GM19238 (cell line): ENCODE measurements around the gene RSU1.

Experiments used
- DNase-seq: peaks from one replicate; pipeline ENCODE4 v3.0.0; 2011; ENCODE audit warnings: low spot score; ENCODE audit not compliant: insufficient read length

Gene RSU1

GRCh38 chr10:16742165-16742960, 74.9 kb downstream of the RSU1 start:
- no peak for DNase-seq

GRCh38 chr10:16741540-16741939, 75.7 kb downstream of the RSU1 start:
- DNase-seq, result no peak

DNA sequence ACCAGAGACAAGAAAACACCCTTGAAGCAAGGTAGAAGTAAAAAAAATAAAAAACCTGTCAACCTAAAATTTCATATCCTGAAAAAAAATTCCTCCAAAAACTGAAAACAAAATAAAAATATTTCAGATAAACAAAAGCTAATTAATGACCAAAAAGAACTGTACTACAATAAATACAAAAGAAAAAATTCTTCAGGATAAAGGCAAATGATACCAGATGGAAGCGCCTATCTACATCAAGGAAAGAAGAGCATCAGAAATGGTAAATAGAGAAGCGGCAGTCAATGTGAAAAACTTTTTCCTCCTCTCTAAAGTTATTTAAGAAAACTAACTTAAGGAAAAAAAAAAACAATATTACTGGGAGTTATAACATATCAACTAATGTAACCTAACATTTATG, 79.8 kb downstream of the RSU1 start:
- DNase-seq, result no peak

GRCh38 chr10:16735671-16736070, 81.6 kb downstream of the RSU1 start:
- no peak for DNase-seq

DNA sequence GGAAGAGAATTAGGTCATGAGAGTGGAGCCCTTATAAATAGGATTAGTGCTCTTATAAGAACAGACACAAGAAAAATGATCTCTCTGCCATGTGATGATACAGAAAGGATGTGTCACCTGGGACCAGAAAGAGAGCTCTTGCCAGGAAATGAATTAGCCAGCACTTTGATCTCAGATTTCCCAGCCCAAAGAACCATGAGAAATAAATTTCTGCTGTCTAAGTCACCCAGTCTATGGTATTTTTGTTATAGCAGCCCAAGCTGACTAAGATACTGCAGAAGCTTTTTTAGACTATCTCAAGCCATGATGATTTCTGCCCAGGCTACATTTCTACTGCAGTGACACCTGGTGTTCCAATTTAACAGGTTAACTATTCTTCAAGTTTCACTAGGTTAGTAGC, 84.8 kb downstream of the RSU1 start:
- no peak for DNase-seq

- DNase-seq, result no peak
These were observed 89.0 kb downstream of the RSU1 start for GRCh38 chr10:16728266-16728665.

DNA sequence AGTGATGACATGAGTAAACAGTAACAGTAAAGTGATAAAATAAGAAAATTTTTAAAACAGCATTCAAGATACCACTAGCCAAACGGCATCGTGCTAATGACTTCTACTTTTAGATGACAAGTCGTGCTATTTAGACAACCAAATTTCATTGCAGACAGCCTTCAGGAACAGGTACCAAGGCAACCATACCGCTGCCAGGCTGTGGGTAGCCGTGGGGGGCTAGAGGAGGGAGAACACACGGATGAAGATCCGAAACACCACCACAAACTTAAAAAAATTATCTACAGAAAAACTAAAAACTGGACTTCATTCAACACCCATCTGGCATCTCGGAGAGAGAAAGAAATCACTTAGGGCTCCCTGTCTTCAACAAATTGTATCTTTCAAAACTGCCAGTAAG, 89.6 kb downstream of the RSU1 start:
- no peak for DNase-seq

DNA sequence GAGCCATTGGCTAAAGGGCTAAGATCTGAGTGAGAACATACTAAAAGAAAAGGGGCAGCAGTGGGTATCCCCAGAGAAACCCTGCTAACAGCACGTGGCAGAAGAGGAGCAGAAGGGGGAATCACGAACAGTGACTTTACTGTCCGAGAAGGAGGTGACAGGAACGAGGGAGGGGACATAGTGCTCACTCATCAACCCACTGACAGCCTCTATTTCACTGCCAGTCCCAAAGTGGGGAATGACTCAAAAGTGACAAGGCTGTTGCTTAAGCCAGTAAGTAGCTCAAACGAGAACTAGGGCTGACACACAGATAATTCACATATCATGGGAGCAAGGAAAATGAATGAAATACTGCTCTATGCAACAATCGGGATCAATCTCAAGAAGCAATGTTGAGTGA, 92.7 kb downstream of the RSU1 start:
- no peak for DNase-seq

DNA sequence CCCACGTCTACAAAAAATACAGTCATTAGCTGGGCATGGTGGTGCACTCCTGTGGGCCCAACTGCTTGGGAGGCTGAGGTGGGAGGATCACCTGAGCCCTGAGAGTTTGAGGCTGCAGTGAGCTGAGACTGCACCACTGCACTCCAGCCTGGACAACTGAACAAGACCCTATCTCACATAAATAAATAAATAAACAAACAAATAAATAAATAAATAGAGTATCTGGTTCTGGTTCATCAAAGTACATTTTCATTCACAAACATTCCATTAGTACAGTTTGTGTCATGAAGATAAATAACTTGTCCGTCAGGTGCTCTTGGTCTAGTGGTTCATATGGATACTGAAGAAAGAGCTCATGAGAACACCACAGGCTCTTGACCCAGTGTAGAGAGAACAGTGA, 96.4 kb downstream of the RSU1 start:
- DNase-seq, result no peak

DNA sequence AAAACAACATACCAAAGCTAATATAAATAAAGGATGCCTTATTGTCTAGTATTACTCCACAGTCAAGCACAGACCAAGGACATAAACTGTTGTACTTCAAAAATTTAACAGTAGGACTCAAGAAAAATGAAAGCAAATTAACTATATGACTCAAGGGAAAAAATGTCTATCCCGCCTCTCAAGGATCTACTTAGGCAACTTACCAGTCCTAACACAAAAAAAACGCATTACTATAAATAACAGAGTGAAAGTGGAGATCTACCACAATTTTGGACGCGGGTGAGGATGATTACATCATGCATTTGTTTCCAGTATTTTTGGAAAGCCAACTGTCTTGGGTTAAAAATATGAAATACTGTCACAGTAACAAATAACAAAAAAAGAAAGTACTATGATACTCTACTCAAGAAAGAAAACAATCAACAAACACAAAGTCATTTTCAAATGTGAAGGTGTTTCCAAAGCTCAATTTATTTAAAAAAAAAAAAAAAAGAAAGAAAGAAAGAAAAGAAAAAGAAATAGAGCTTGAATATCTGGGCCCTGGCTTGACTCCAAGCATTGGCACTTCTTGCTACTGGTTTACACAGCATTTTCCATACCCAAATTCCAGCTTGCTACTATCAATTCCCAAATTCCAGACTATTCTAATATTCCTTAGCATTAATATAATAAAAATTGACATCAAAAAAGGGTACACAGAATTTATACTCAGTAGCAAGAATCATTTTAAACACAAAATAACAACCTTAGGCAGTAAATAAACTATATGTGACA, 99.4 kb downstream of the RSU1 start:
- DNase-seq, result no peak

- DNase-seq, result no peak
These were observed 101.2 kb downstream of the RSU1 start for GRCh38 chr10:16716051-16716450.

GRCh38 chr10:16713290-16713689, 103.9 kb downstream of the RSU1 start:
- DNase-seq, result no peak

DNA sequence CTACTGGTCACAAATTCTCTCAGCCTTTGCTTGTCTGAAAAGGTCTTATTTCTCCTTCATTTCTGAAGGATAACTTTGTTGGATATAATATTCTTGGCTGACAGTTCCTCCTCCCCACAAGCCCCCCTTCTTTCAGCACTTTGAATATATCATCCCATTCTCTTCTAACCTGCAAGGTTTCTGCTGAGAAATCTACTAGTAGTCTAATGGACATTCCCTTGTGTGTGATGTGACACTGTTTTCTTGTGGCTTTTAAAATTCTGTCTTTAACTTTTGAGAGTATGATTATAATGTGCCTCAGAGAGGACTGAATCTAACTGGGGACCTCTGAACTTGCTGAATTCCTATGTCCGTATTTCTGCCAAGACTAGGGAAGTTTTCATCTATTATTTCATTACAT, 104.3 kb downstream of the RSU1 start:
- DNase-seq, result no peak

GRCh38 chr10:16700331-16700730, 116.9 kb downstream of the RSU1 start:
- no peak for DNase-seq

- DNase-seq, result no peak
These were observed 117.7 kb downstream of the RSU1 start for GRCh38 chr10:16699435-16700057.

- no peak for DNase-seq
These were observed 118.8 kb downstream of the RSU1 start for GRCh38 chr10:16698461-16698860.

DNA sequence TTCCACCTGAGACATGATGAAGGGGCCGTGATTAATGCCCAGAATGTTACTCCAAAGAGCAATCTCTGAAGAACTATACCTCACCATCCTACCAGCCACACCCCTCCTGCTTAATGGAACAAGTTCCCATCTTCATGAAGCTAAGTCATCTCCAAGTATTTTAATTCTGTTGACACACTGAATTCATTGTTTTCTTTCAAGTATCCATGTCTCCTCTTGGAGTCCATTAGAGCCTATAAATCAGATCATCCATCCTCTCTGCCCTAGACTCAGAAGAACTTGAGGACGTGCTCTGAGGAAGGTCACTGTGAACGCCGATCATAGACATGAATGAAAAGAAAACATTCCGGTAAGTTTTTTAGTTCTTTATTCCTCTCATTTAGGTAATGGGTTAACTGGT, 126.8 kb downstream of the RSU1 start:
- DNase-seq, result no peak

DNA sequence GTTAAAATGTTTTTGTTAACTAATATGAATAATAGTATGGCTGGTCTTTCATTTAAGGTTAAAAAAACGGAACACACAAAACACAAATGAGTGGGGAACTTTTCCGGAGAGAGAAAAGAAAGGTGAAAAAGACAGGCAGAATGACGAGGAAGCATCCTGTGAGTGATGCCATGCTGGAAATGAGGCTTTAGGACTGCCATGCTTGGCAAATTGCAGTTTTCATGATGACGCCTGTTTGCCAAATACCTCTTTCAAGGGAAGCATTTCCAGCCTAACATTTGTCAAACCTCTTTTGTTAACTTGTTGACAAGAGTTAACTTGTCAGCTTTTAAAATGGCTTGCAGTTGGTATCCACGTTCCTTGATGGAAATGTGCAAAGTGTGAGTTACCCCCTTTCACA, 127.5 kb downstream of the RSU1 start:
- DNase-seq, result no peak

DNA sequence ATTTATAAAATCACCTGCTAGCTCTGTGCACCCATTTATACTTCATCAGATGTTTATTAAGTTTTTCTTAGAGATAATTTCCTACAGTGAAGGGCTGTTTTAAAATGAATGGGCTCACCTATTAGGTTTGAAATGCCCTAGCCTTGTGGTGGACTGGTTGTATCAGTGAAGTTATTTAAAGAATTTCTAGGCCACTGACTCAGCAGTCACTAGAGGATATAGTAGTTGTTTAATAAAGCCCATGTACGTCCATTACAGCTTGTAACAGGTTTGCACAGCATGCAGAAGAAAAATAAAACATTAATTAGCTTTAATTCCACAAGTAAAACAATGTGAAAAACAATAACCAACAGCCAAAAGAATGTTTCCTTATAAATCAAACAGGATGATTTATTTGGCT, 128.0 kb downstream of the RSU1 start:
- no peak for DNase-seq

GRCh38 chr10:16686054-16686902, 130.9 kb downstream of the RSU1 start:
- no peak for DNase-seq

DNA sequence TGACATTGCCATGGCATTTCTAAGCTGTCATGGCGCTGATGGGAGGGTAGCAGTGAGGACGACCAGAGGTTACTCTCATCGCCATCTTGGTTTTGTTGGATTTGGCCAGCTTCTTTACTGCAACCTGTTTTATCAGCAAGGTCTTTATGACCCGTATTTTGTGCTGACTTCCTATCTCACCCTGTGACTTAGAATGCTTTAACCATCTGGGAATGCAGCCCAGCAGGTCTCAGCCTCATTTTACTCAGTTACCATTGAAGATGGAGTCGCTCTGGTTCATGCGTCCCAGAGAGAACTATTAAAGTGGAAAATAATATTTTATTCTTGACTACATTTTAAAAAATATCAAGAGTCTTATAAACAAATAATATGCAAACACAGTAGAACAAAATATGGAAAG, 131.7 kb downstream of the RSU1 start:
- no peak for DNase-seq

DNA sequence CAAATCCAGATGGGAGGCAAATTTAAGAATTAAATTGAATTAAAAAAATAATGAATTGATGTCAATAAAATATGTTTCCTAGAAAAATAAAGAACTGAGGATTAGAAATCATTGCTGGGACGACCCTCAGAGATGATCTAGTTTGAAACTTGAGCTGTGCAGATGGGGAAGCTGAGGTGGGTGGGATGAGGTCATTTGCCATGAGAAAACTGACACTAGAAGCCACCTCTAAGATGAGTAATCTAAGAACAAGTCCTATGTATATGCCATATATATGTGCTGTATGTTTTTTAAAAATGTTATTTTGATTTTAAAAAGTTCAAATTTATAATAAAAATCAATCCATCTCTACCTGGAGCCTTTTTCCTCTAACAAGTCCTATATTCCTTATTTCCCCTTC, 135.7 kb downstream of the RSU1 start:
- no peak for DNase-seq
